IMR-90 (cell line): Measurements from ENCODE around the gene AFAP1L2. TPM values are rescaled to one million over a fixed set of nuclear protein-coding genes. Genes with fewer than 3 reads are reported as not detected.

Experiments
- ATAC-seq: fragments of 200-7000 bp; cut with Tn5 transposase; 2 replicates; pipeline ENCODE4 v1.9.1; 2020; ENCODE audit warnings: low read depth, mild to moderate bottlenecking, moderate library complexity
- BruUV-seq: library from RNA; stranded (reverse); fragments of 400-500 nt; replicated peaks from 2 replicates; lab custom pipeline; 2021; lab: Mats Ljungman, UMichigan
- CTCF ChIA-PET: fragments of 300-600 bp; formaldehyde crosslinking; extraction: SDS; loops from one replicate; lab custom pipeline; 2021; ENCODE audit warnings: antibody characterized with exemption; lab: Yijun Ruan, JAX
- POLR2A ChIA-PET: fragments of 300-600 bp; sonication (Branson Sonifier 250); formaldehyde crosslinking; loops from one replicate; lab custom pipeline; 2022; ENCODE audit warnings: antibody characterized with exemption; ENCODE audit not compliant: unreplicated experiment; lab: Charles Lee
- DNase-seq: peaks from one replicate; pipeline ENCODE4 v3.0.0; 2013
- H2AFZ ChIP-seq: replicated peaks from 2 replicates; pipeline ENCODE3; 2013; ENCODE audit warnings: low read length, mild to moderate bottlenecking; ENCODE audit not compliant: poor library complexity
- H2AK5ac ChIP-seq: 2 replicates; pipeline ENCODE4 v1.6.1; 2013; ENCODE audit warnings: low read depth, low read length, inconsistent platforms
- H2AK9ac ChIP-seq: replicated peaks from 2 replicates; pipeline ENCODE3; 2013; ENCODE audit warnings: mild to moderate bottlenecking, low read depth, low read length, moderate library complexity; ENCODE audit not compliant: poor library complexity
- H2BK120ac ChIP-seq: 2 replicates; pipeline ENCODE4 v1.6.1; 2013; ENCODE audit warnings: low read depth, low read length, inconsistent platforms
- H2BK15ac ChIP-seq: 3 replicates; pipeline ENCODE4 v1.6.1; 2013; ENCODE audit warnings: low read depth, low read length, inconsistent platforms
- H2BK20ac ChIP-seq: 2 replicates; pipeline ENCODE4 v1.6.1; 2013; ENCODE audit warnings: low read depth, mild to moderate bottlenecking, inconsistent platforms, low read length, moderate library complexity
- H2BK5ac ChIP-seq: 2 replicates; pipeline ENCODE4 v1.6.1; 2013; ENCODE audit warnings: mild to moderate bottlenecking, low read depth, low read length, inconsistent platforms; ENCODE audit not compliant: poor library complexity, severe bottlenecking
- H3K14ac ChIP-seq: replicated peaks from 2 replicates; pipeline ENCODE4 v1.6.1; 2013; ENCODE audit warnings: low read depth, low read length, inconsistent platforms
- H3K18ac ChIP-seq: 2 replicates; pipeline ENCODE4 v1.6.1; 2013; ENCODE audit warnings: low read depth, low read length, control low read depth
- H3K23ac ChIP-seq: 2 replicates; pipeline ENCODE4 v1.6.1; 2013; ENCODE audit warnings: low read depth, low read length, inconsistent platforms
- H3K27ac ChIP-seq: 2 replicates; pipeline ENCODE4 v1.5.1; 2013; ENCODE audit warnings: mild to moderate bottlenecking, control low read depth, low read length; ENCODE audit not compliant: insufficient read depth
- H3K27me3 ChIP-seq: 2 replicates; pipeline ENCODE4 v1.6.1; 2013; ENCODE audit warnings: low read length; ENCODE audit not compliant: control insufficient read depth, insufficient read depth
- H3K36me3 ChIP-seq: 2 replicates; pipeline ENCODE4 v1.6.1; 2013; ENCODE audit warnings: low read length, mixed read lengths; ENCODE audit not compliant: control insufficient read depth, insufficient read depth
- H3K4ac ChIP-seq: 2 replicates; pipeline ENCODE4 v1.6.1; 2013; ENCODE audit warnings: low read depth, low read length, inconsistent platforms
- H3K4me1 ChIP-seq: 2 replicates; pipeline ENCODE4 v1.6.1; 2013; ENCODE audit warnings: low read length, mixed read lengths; ENCODE audit not compliant: control insufficient read depth, insufficient read depth
- H3K4me2 ChIP-seq: 2 replicates; pipeline ENCODE4 v1.6.1; 2013; ENCODE audit warnings: low read depth, mild to moderate bottlenecking, control low read depth, low read length, moderate library complexity
- H3K4me3 ChIP-seq: 2 replicates; pipeline ENCODE4 v1.5.1; 2013; ENCODE audit warnings: low read depth, mild to moderate bottlenecking, control low read depth, low read length, moderate library complexity; ENCODE audit not compliant: insufficient read depth
- H3K56ac ChIP-seq: 2 replicates; pipeline ENCODE4 v1.6.1; 2013; ENCODE audit warnings: low read length, inconsistent platforms; ENCODE audit not compliant: insufficient read depth; ENCODE audit errors: extremely low read depth
- H3K79me1 ChIP-seq, 2 experiments: 2 replicates each; pipeline ENCODE4 v1.6.1; 2013; ENCODE audit warnings: low read length in 2 of 2, inconsistent platforms in 1 of 2, low read depth in 1 of 2
- H3K9ac ChIP-seq: 2 replicates; pipeline ENCODE4 v1.6.1; 2013; ENCODE audit warnings: low read depth, low read length, control low read depth
- H3K9me1 ChIP-seq: 2 replicates; pipeline ENCODE4 v1.6.1; 2013; ENCODE audit warnings: low read length, inconsistent platforms; ENCODE audit not compliant: insufficient read depth
- H3K9me3 ChIP-seq: 2 replicates; pipeline ENCODE4 v1.6.1; 2013; ENCODE audit warnings: low read length; ENCODE audit not compliant: control insufficient read depth, insufficient read depth
- H4K20me1 ChIP-seq: 2 replicates; pipeline ENCODE4 v1.6.1; 2013; ENCODE audit warnings: low read length, inconsistent platforms; ENCODE audit not compliant: insufficient read depth
- H4K5ac ChIP-seq: 2 replicates; pipeline ENCODE4 v1.6.1; 2013; ENCODE audit warnings: mild to moderate bottlenecking, low read depth, low read length, control low read depth
- H4K8ac ChIP-seq, 2 experiments: 2 replicates each; pipeline ENCODE4 v1.6.1; 2013; ENCODE audit warnings: low read depth in 2 of 2, low read length in 2 of 2, control low read depth in 1 of 2, inconsistent platforms in 1 of 2
- H4K91ac ChIP-seq: 2 replicates; pipeline ENCODE4 v1.6.1; 2013; ENCODE audit warnings: low read depth, low read length, inconsistent platforms; ENCODE audit not compliant: insufficient read depth
- CTCF ChIP-seq: conservative IDR thresholded peaks from 2 replicates; pipeline ENCODE4 v1.5.1; 2012; ENCODE audit warnings: mild to moderate bottlenecking, low read depth, low read length, improper control_type of control experiment
- ELK1 ChIP-seq: fragments of 150-350 bp; IDR thresholded peaks from 2 replicates; pipeline ENCODE4 v1.6.1; 2016; ENCODE audit warnings: low read depth, mild to moderate bottlenecking, low read length, moderate library complexity, borderline replicate concordance
- MAFK ChIP-seq: IDR thresholded peaks from 2 replicates; pipeline ENCODE4 v1.6.1; 2012; ENCODE audit warnings: low read depth, low read length, improper control_type of control experiment
- NFE2L2 ChIP-seq: fragments of 150-350 bp; IDR thresholded peaks from 2 replicates; pipeline ENCODE4 v1.6.1; 2016; ENCODE audit warnings: low read depth, mild to moderate bottlenecking, low read length
- RAD21 ChIP-seq: IDR thresholded peaks from 2 replicates; pipeline ENCODE4 v1.6.1; 2012; ENCODE audit warnings: low read length, improper control_type of control experiment
- SMC3 ChIP-seq: fragments of 150-350 bp; IDR thresholded peaks from 2 replicates; pipeline ENCODE4 v1.6.1; 2016; ENCODE audit warnings: low read depth, mild to moderate bottlenecking, antibody characterized with exemption, low read length, moderate library complexity
- WGBS, 2 experiments: methylation state at CpG; one replicate each; pipeline versions ENCODE4 v1.1.5 to v1.1.7; 2013; ENCODE audit warnings: missing lambda C conversion rate in 2 of 2; ENCODE audit not compliant: insufficient read length in 1 of 2; ENCODE audit errors: extremely low coverage in 2 of 2; 5-methylcytosine and 5-hydroxymethylcytosine counted together
- dilution Hi-C: fragments of 300-500 bp; cut with HindIII; formaldehyde crosslinking; loops from one replicate; pipeline ENCODE4 v1.14.3; 2018; ENCODE audit warnings: low sequenced_read_pairs; ENCODE audit not compliant: unreplicated experiment
- in situ Hi-C: fragments of 300-500 bp; cut with MboI; formaldehyde crosslinking; loops from 3 replicates; pipeline ENCODE4 v1.14.3; 2019; ENCODE audit warnings: low sequenced_read_pairs, inconsistent platforms, mixed read lengths
- intact Hi-C: fragments of 100-400 bp; cut with micrococcal nuclease; formaldehyde crosslinking; loops from 2 replicates; pipeline ENCODE4 v1.10.0; 2022
- polyA plus RNA-seq, 3 experiments: library from polyadenylated mRNA; depleted of rRNA; stranded (reverse); fragments of >200 nt; gene quantifications; 2 replicates each; pipeline ENCODE4 v1.2.3, GENCODE V29; 2012; ENCODE audit warnings: low replicate concordance in 1 of 3
- total RNA-seq: library from RNA; depleted of rRNA; stranded (reverse); fragments of >200 nt; gene quantifications from 2 replicates; pipeline ENCODE4 v1.2.3, GENCODE V29; 2012

AFAP1L2 gene
- total and polyA plus RNA-seq, 2 of the 4 experiments (the other 2 are of a cell fraction), result under 0.01 to 0.10 TPM

DNA sequence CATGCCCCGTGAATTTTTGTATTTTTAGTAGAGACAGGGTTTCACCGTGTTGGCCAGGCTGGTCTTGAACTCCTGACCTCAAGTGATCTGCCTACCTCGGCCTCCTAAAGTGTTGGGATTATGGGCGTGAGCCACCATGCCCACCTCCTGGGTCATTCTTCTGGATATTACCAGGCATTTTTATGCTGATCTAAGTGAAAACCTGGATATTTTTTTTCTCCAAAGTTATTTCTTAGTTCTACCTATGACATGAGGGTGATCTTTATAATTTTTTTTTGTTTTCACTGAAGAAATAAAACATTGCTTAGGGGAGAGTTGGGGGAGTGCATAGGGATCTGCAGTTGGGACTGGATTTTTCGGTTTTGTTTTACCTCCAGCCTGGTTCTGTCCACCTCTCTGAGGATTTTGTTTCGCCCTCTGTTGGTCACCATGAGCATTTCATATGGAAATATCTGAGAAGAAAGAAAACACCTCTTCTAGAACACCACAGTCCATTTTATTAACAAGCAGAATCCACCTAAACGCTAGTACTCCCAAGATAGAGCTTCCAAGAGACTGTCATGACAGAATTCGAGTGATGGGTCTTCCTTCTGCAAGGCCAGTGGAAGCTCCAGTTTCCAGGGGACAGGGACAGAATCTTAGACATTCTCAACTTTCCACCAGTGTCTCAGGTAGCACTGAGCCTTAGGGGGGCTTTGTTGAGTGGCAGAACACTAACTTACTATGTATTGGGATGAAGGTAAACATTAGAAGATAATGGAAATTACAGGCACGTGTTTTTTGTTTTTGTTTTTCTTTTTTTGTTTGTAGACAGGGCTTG is 33.4 kb upstream of the AFAP1L2 start:
- H3K14ac ChIP-seq, result no peak overlapping the region
- TF ChIP-seq NFE2L2 (no peak), RAD21 (peak; percentile 38; the same call in 1 of the 2 replicates), ELK1 (no peak), CTCF (peak; percentile 46), MAFK (peak; percentile 46; the same call in 1 of the 2 replicates), SMC3 (peak; percentile 43)
- POLR2A ChIA-PET, result no interaction called here
- CTCF ChIA-PET, result interaction anchor here (1.0 to 1.3 kb wide), 5 partner anchors 9 to 134 kb away, joined by 3 to 6 read pairs (median 4); no protein-coding TSS in a partner anchor
- dilution Hi-C loops (no loop called here), intact Hi-C loops (loop anchor here (1.0 kb wide), 1 partner anchor 133 kb away; no protein-coding TSS in a partner anchor), in situ Hi-C loops (no loop called here)
- H4K5ac ChIP-seq, result no peak overlapping the region
- H3K9me3 ChIP-seq, result no peaks in the 10 kb centered on the region
- no peak overlapping the region for H3K56ac ChIP-seq
- no peaks in the 10 kb centered on the region for H3K79me1 ChIP-seq
- H2AFZ ChIP-seq, result no peak overlapping the region
- BruUV-seq, result no TSS peak
- no peaks in the 10 kb centered on the region for H3K36me3 ChIP-seq
- ATAC-seq (peak; percentile 72), DNase-seq (peak; percentile 19)
- H3K4ac ChIP-seq, result no peak overlapping the region
- no peaks in the 10 kb centered on the region for H3K27me3 ChIP-seq
- H2BK20ac ChIP-seq, result no peak overlapping the region
- H3K4me2 ChIP-seq, result no peak overlapping the region
- no peak overlapping the region for H4K91ac ChIP-seq
- WGBS, 2 experiments, result no CpG with 5 or more reads among the region's 9 CpGs
- H2BK120ac ChIP-seq, result no peak overlapping the region
- H4K8ac ChIP-seq, result no peak overlapping the region
- H2AK9ac ChIP-seq, result no peak overlapping the region
- H2BK15ac ChIP-seq, result no peak overlapping the region
- H3K23ac ChIP-seq, result no peak overlapping the region
- no peak overlapping the region for H3K9ac ChIP-seq
- H3K9me1 ChIP-seq, result peaks cover 2% of the 10 kb centered on the region; the same call in 1 of the 2 replicates
- H4K20me1 ChIP-seq, result no peaks in the 10 kb centered on the region
- no peak overlapping the region for H3K27ac ChIP-seq
- H3K18ac ChIP-seq, result no peak overlapping the region
- H2AK5ac ChIP-seq, result no peak overlapping the region
- H3K4me3 ChIP-seq, result no peak overlapping the region
- H3K4me1 ChIP-seq, result peaks cover 4% of the 10 kb centered on the region; the same call in 1 of the 2 replicates
- no peak overlapping the region for H2BK5ac ChIP-seq
